Measurements from ENCODE around the gene RBM43.

- no peak for TF ChIP-seq CTCF (IDR thresholded peaks at IDR 0.05)
- no peak for TF ChIP-seq POLR2A (IDR thresholded peaks at IDR 0.05)
- TF ChIP-seq EP300 (IDR thresholded peaks at IDR 0.05) = no peak
Observed at GRCh38 chr2:151251012-151251411, 10.7 kb downstream of the RBM43 start.
